HUES48 (cell line): Measurements from ENCODE around the gene PCBP2.
"Not testable (repeated sequence)": the region's sequence is repeated elsewhere in the genome, so short reads cannot be mapped to it uniquely, and the experiment has no call there.

Experiments used
- H3K27ac ChIP-seq: one replicate; pipeline ENCODE4 v1.7.0; 2013; ENCODE audit warnings: low read depth, low read length, inconsistent platforms
- H3K27me3 ChIP-seq: 2 replicates; pipeline ENCODE4 v1.6.1; 2013; ENCODE audit warnings: mild to moderate bottlenecking, low read length; ENCODE audit not compliant: control insufficient read depth, insufficient read depth
- H3K36me3 ChIP-seq: 2 replicates; pipeline ENCODE4 v1.6.1; 2013; ENCODE audit warnings: low read length; ENCODE audit not compliant: control insufficient read depth, insufficient read depth
- H3K4me1 ChIP-seq: 2 replicates; pipeline ENCODE4 v1.6.1; 2013; ENCODE audit warnings: mild to moderate bottlenecking, low read length; ENCODE audit not compliant: control insufficient read depth, insufficient read depth
- H3K4me3 ChIP-seq: 2 replicates; pipeline ENCODE4 v1.5.1; 2013; ENCODE audit warnings: mild to moderate bottlenecking, low read depth, low read length
- H3K9ac ChIP-seq: 2 replicates; pipeline ENCODE4 v1.6.1; 2013; ENCODE audit warnings: mild to moderate bottlenecking, low read depth, low read length, moderate library complexity
- H3K9me3 ChIP-seq: 2 replicates; pipeline ENCODE4 v1.6.1; 2013; ENCODE audit warnings: low read length; ENCODE audit not compliant: control insufficient read depth, insufficient read depth

The PCBP2 gene

DNA sequence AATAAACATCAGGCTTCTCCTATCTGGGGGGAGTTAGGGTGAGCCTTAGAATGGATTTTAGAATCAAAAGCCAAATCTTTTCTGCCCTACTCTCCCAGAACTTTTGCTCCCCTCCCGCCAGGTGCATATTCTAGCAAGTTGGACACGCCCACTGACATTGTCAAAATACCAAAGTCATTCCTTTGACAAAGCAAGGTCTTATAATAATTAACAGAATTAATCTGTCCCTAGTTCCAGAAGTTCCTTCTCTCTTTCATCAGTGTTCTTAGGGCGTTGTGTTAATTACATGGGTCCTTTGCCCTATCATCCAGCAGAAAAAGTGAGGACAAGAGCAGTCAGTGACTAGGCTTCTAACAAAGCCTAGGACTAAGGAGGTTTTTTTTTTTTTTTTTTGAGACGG is 7.9 kb upstream of the PCBP2 start:
- Histone ChIP-seq H3K9me3 (no peaks in the 10 kb centered on the region), H3K27ac (no peak overlapping the region), H3K4me3 (no peak overlapping the region), H3K36me3 (peaks cover 31% of the 10 kb centered on the region), H3K4me1 (peaks cover 7% of the 10 kb centered on the region; the same call in 1 of the 2 replicates), H3K27me3 (no peaks in the 10 kb centered on the region), H3K9ac (no peak overlapping the region)

DNA sequence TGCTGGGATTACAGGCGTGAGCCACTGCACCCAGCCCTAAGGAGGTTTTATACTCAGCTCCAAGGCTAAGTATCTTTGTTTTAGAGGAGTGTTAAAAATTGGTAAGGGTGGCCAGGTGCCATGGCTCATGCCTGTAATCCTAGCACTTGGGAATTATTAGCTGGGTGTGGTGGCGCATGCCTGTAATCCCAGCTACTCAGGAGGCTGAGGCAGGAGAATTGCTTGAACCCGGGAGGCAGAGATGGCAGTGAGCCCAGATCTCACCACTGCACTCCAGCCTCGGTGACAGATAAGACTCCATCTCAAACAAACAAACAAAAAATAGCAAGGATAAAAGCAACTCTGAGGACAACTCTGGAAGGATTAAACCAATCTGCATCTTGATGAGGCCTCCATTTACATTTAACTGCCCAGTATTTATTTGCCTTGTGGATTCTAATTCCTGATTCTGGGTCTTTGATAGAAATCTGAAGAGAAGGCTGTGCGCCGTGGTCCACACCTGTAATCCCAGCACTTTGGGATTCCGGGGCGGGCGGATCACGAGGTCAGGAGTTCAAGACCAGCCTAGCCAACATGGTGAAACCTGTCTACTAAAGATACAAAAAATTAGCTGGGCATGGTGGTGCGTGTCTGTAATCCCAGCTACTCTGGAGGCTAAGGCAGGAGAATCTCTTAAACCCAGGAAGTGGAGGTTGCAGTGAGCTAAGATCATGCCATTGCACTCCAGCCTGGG is 7.1 kb upstream of the PCBP2 start:
- H3K27ac ChIP-seq, H3K27me3 ChIP-seq, H3K9me3 ChIP-seq, H3K4me3 ChIP-seq, H3K9ac ChIP-seq, H3K4me1 ChIP-seq: not testable (repeated sequence)
- peaks cover 31% of the 10 kb centered on the region for H3K36me3 ChIP-seq

DNA sequence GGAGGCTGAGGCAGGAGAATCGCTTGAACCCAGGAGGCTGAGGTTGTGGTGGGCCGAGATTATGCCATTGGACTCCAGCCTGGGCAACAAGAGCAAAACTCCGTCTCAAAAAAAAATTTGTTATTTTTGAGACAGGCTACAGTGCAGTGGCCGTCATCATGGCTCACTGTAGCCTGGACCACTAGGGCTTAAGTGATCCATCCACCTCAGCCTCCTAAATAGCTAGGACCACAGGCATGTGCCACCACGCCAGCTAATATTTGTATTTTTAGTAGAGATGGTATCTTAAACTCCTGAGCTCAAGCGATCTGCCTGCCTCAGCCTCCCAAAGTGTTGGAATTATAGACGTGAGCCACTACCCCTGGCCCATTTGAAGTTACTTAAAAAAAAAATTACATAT is 966 bp upstream of the PCBP2 start:
- Histone ChIP-seq H3K27ac (no peak overlapping the region), H3K9ac (no peak overlapping the region), H3K36me3 (peaks cover 37% of the 10 kb centered on the region), H3K9me3 (no peaks in the 10 kb centered on the region), H3K4me1 (peaks cover 18% of the 10 kb centered on the region), H3K4me3 (no peak overlapping the region), H3K27me3 (no peaks in the 10 kb centered on the region)

DNA sequence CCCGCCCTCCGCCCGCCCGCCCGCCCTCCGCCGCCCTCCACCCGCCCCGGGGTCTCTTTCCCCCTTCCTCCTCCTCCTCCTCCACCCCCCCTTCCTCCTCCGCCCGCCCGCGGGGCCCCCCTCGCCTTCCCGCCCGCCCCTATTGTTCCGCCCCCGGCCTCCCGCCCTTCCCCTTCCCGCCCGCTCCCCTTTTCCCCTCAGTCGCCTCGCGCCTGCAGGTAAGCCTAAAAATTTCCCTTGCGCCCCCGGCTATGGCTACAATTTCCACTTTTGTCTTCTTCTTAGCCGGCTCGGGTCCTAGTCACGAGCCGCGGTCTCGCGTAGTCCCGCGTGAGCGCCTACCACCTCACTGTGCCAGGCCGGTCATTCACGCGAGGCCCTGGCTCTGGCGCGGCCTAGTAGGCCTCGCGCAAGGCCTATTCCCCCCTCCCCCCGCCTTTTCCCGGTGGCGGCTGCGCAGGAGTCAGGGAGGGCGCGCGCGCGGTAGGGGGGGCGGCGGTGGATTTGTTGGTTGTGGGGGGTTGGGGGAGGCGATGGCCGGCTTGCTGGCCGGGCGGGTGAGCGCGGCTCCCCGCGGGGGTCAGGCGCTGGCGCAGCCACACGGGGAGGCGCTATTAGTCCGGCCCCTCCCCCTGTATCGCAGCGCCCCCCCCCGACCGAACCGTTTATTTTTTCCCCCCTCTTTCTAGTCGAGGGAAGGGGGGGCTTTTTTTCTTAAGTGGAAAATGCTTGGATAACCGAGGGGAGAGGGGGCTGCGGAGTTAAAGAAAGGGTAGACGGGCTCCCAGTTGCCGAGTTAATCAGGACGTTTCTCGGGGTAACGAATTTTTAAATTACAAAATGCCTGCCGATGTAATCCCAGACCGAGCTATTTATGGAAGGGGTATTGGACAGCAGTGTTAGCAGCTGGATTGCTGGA is 516 bp downstream of the PCBP2 start:
- Histone ChIP-seq H3K36me3 (peaks cover 45% of the 10 kb centered on the region), H3K9ac (peak overlapping the region; percentile 99), H3K9me3 (no peaks in the 10 kb centered on the region), H3K4me3 (peak overlapping the region; percentile 89), H3K27me3 (no peaks in the 10 kb centered on the region), H3K4me1 (peaks cover 18% of the 10 kb centered on the region), H3K27ac (peak overlapping the region; percentile 100)

DNA sequence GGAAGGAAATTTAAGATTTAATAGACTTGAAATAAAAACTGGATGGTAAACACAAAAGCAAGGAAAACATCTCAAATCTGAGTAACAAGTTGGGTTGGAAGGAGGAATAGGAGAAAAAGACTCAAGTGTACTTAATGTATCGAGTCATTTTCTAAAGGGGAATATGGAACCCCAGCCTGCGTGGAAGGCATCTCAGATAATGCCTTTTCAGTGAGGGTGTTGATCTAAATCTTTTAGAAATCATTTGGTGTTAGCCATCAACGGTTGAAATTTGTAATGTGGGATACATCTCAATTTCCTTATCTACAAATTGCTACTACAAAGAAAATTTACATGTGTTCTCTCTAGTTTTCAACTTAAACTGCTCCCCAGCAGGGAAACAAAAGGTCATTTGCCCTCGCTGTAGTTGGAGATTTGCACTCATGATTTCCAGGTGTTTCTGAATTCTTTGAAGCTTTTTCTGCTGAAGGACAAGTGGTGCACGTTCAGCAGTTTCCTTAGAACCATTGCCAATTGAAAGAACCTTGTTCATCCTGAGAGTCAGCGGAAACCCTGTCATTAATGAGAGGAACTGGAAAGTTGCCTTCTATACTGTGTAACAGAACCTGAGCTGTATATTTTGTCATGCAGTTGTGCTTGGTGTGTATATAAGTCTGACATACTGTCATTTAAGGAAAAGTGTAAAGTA is 2.2 kb downstream of the PCBP2 start:
- peak overlapping the region; percentile 91 for H3K9ac ChIP-seq
- H3K9me3 ChIP-seq: no peaks in the 10 kb centered on the region
- H3K27ac ChIP-seq: peak overlapping the region; percentile 40
- peak overlapping the region; percentile 89 for H3K4me3 ChIP-seq
- H3K27me3 ChIP-seq: no peaks in the 10 kb centered on the region
- H3K36me3 ChIP-seq: peaks cover 60% of the 10 kb centered on the region
- peaks cover 18% of the 10 kb centered on the region for H3K4me1 ChIP-seq

DNA sequence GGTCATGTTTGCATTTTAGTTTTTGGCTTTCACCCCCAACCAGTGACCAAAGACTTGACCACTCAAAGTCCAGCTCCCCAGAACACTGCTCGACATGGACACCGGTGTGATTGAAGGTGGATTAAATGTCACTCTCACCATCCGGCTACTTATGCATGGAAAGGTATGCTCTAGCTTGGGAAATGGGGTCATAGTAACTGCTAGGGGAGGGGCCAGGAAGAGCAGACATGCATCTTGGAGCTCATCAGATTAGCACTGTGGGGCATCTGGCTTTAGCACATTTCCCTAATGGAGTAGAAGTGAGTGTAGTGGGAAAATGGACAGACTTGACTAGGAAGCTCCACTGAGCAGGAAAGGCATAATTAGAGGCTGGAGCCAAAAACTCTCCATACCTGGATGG is 2.8 kb downstream of the PCBP2 start:
- peak overlapping the region; percentile 21; the same call in 1 of the 2 replicates for H3K4me3 ChIP-seq
- H3K27me3 ChIP-seq: no peaks in the 10 kb centered on the region
- H3K36me3 ChIP-seq: peaks cover 66% of the 10 kb centered on the region
- peaks cover 18% of the 10 kb centered on the region for H3K4me1 ChIP-seq
- H3K9ac ChIP-seq: no peak overlapping the region
- no peak overlapping the region for H3K27ac ChIP-seq
- H3K9me3 ChIP-seq: no peaks in the 10 kb centered on the region

DNA sequence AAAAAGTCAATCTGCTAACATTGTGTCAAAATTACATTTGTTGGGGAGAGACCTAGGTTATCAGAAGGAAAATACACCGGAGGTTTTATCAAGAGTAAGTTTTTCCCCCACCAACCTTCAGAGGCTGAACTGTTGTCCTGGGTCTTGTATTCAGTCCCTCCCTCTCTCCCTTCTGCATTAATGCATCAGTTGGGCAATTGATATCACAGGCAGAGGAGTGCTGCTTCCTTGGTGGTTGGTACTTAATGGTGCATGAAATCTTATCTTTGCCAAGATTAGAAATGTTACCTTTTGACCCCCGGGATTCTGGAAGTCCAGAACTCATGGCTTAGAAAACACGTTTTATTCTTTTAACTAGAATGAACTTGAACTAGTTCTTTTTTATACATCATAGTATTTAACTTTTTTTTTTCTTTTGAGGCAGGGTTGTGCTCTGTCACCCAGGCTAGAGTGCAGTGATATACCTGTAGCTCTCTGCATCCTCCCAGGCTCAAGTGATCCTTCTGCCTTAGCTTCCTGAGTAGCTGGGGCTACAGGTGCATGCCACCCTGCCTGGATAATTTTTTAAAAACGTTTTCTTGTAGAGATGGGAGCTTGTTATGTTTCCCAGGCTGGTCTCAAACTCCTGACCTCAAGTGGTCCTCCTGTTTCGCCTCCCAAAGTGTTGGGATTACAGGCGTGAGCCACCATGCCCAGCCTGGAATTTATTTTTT is 4.9 kb downstream of the PCBP2 start:
- no peaks in the 10 kb centered on the region for H3K9me3 ChIP-seq
- H3K9ac ChIP-seq: no peak overlapping the region
- no peak overlapping the region for H3K4me3 ChIP-seq
- H3K36me3 ChIP-seq: peaks cover 87% of the 10 kb centered on the region
- peaks cover 15% of the 10 kb centered on the region for H3K4me1 ChIP-seq
- no peaks in the 10 kb centered on the region for H3K27me3 ChIP-seq
- H3K27ac ChIP-seq: no peak overlapping the region

DNA sequence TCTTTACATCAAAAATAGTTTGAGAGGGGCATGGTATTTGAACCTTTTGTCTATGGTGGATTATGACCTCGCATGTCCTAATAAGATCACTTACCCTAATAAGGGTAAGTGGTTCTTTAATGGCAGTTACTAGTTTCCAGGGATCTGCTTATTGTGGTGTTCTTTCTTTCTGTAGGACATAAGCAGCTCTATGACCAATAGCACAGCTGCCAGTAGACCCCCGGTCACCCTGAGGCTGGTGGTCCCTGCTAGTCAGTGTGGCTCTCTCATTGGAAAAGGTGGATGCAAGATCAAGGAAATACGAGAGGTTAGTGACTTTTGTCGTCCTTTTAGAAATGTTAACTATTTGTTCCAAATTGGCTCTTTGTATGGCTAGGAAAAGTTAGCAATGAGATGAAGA is 7.2 kb downstream of the PCBP2 start:
- no peak overlapping the region for H3K9ac ChIP-seq
- peaks cover 100% of the 10 kb centered on the region for H3K36me3 ChIP-seq
- no peaks in the 10 kb centered on the region for H3K27me3 ChIP-seq
- H3K4me1 ChIP-seq: peaks cover 26% of the 10 kb centered on the region
- H3K4me3 ChIP-seq: no peak overlapping the region
- no peaks in the 10 kb centered on the region for H3K9me3 ChIP-seq
- H3K27ac ChIP-seq: no peak overlapping the region

DNA sequence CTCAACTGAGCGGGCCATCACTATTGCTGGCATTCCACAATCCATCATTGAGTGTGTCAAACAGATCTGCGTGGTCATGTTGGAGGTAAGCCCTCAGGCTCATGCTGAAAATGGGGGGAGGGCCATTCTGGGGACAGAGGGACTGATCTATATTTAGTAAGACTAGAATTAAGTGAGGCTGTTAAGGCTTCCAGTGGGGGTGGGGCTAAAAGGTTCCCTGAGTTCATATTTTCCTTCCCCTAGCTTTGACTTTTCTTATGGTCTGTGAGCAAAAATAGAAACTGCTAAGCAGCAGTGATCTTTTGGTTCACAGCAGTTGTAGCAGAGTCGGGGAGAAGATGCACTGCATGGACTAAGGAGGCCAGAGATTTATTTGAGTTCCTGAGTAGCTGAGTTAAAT is 9.2 kb downstream of the PCBP2 start:
- Histone ChIP-seq H3K27ac (no peak overlapping the region), H3K36me3 (peaks cover 99% of the 10 kb centered on the region), H3K27me3 (no peaks in the 10 kb centered on the region), H3K9ac (no peak overlapping the region), H3K4me1 (peaks cover 24% of the 10 kb centered on the region), H3K9me3 (no peaks in the 10 kb centered on the region), H3K4me3 (no peak overlapping the region)

DNA sequence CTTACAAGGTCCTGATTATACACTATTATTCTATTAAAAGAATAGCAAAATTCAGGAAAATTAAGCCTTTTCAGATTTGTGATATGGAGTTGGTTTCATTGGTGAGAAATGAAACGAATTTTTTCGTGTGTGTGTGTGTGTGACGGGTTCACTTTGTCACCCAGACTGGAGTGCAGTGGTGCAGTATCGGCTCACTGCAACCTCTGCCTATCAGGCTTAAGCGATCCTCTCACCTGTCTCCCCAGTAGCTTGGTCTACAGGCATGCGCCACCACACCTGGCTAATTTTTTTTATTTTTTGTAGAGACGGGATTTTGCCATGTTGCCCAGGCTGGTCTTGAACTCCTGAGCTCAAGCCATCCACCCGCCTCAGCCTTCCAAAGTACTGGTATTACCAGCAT is 9.7 kb downstream of the PCBP2 start:
- peaks cover 99% of the 10 kb centered on the region for H3K36me3 ChIP-seq
- no peaks in the 10 kb centered on the region for H3K27me3 ChIP-seq
- peaks cover 24% of the 10 kb centered on the region for H3K4me1 ChIP-seq
- H3K27ac ChIP-seq: no peak overlapping the region
- no peaks in the 10 kb centered on the region for H3K9me3 ChIP-seq
- no peak overlapping the region for H3K9ac ChIP-seq
- H3K4me3 ChIP-seq: no peak overlapping the region
